GM18499 (cell line): ENCODE measurements around the gene PAK4.
"Not testable (repeated sequence)": the region's sequence is repeated elsewhere in the genome, so short reads cannot be mapped to it uniquely, and the experiment has no call there.

Experiments
- ATAC-seq: cut with Tn5 transposase; IDR thresholded peaks from one replicate; pipeline ENCODE4 v1.9.1; 2021; ENCODE audit warnings: moderate number of reproducible peaks; ENCODE audit not compliant: insufficient read depth, unreplicated experiment

PAK4 gene

GRCh38 chr19:39128516-39129079 lies 3.0 kb downstream of the PAK4 start:
- ATAC-seq, result no peak

GRCh38 chr19:39129116-39129515 lies 3.5 kb downstream of the PAK4 start:
- no peak for ATAC-seq

- no peak for ATAC-seq
These were observed 5.0 kb downstream of the PAK4 start for GRCh38 chr19:39130337-39131254.

GRCh38 chr19:39131255-39131755 lies 5.7 kb downstream of the PAK4 start:
- ATAC-seq, result no peak

GRCh38 chr19:39132344-39132969 lies 6.9 kb downstream of the PAK4 start:
- ATAC-seq, result no peak

GRCh38 chr19:39133431-39134270 lies 8.1 kb downstream of the PAK4 start:
- ATAC-seq, result no peak

GRCh38 chr19:39135701-39136100 lies 10.1 kb downstream of the PAK4 start:
- no peak for ATAC-seq

- ATAC-seq, result no peak
These were observed 10.8 kb downstream of the PAK4 start for GRCh38 chr19:39136225-39136940.

GRCh38 chr19:39137131-39137530 lies 11.5 kb downstream of the PAK4 start:
- ATAC-seq, result no peak

GRCh38 chr19:39138221-39139211 lies 12.9 kb downstream of the PAK4 start:
- ATAC-seq, result no peak

- ATAC-seq, result no peak
These were observed 13.8 kb downstream of the PAK4 start for GRCh38 chr19:39139305-39139874.

GRCh38 chr19:39139971-39140453 lies 14.4 kb downstream of the PAK4 start:
- no peak for ATAC-seq

- no peak for ATAC-seq
These were observed 15.0 kb downstream of the PAK4 start for GRCh38 chr19:39140594-39140993.

GRCh38 chr19:39141929-39142328 lies 16.3 kb downstream of the PAK4 start:
- ATAC-seq, result no peak

- no peak for ATAC-seq
These were observed 17.0 kb downstream of the PAK4 start for GRCh38 chr19:39142630-39143029.

GRCh38 chr19:39143757-39144289 lies 18.2 kb downstream of the PAK4 start:
- ATAC-seq, result not testable (repeated sequence)

GRCh38 chr19:39144290-39145071 lies 18.9 kb downstream of the PAK4 start:
- ATAC-seq, result no peak
